ENCODE measurements around the gene IRX3.
A peak's percentile ranks its signal among the peaks of the same experiment; 100 is the strongest.

IRX3 gene

GRCh38 chr16:54286366-54287130, at the start of gene IRX3:
IRX3 (minus strand) TSS chr16:54286787; CDS start chr16:54286050, 737 bp downstream.
- H3K4me3 ChIP-seq (ENCODE audit: low read length): peak within 1 kb of the TSS; percentile 59
- no peak for DNase-seq (ENCODE audit: low read depth)
- TF ChIP-seq CTCF (conservative IDR thresholded peaks at IDR 0.05; ENCODE audit: low read depth, low read length): no peak

GRCh38 chr16:54335230-54335629, 48.6 kb upstream of the IRX3 start:
- no peak for DNase-seq (ENCODE audit: low read depth)
- H3K4me3 ChIP-seq (ENCODE audit: low read length): no peak overlapping the region
- TF ChIP-seq CTCF (conservative IDR thresholded peaks at IDR 0.05; ENCODE audit: low read depth, low read length): no peak

- no peak for DNase-seq (ENCODE audit: low read depth)
- no peak for TF ChIP-seq CTCF (conservative IDR thresholded peaks at IDR 0.05; ENCODE audit: low read depth, low read length)
- no peak overlapping the region for H3K4me3 ChIP-seq (ENCODE audit: low read length)
Observed at GRCh38 chr16:54334208-54334607, 47.6 kb upstream of the IRX3 start.

- no peak for TF ChIP-seq CTCF (conservative IDR thresholded peaks at IDR 0.05; ENCODE audit: low read depth, low read length)
- no peak for DNase-seq (ENCODE audit: low read depth)
- no peak overlapping the region for H3K4me3 ChIP-seq (ENCODE audit: low read length)
Observed at GRCh38 chr16:54331241-54332002, 44.8 kb upstream of the IRX3 start.

GRCh38 chr16:54327609-54328008, 41.0 kb upstream of the IRX3 start:
- no peak for TF ChIP-seq CTCF (conservative IDR thresholded peaks at IDR 0.05; ENCODE audit: low read depth, low read length)
- H3K4me3 ChIP-seq (ENCODE audit: low read length): no peak overlapping the region
- DNase-seq (ENCODE audit: low read depth): no peak

GRCh38 chr16:54326266-54326662, 39.7 kb upstream of the IRX3 start:
- peak; percentile 76 for DNase-seq (ENCODE audit: low read depth)
- H3K4me3 ChIP-seq (ENCODE audit: low read length): no peak overlapping the region
- TF ChIP-seq CTCF (conservative IDR thresholded peaks at IDR 0.05; ENCODE audit: low read depth, low read length): no peak
